Measurements from ENCODE around the gene TANGO2.

- no peak for TF ChIP-seq POLR2A (IDR thresholded peaks at IDR 0.05; ENCODE audit: low read depth, low read length)
- no peak for TF ChIP-seq SPI1 (IDR thresholded peaks at IDR 0.05; ENCODE audit: low read depth, low read length)
Measured at GRCh38 chr22:20080445-20080775, 59.5 kb downstream of the TANGO2 start.
